T-helper 17 cell (primary cell): ENCODE measurements around the gene MMP27. TPM values are rescaled to one million over a fixed set of nuclear protein-coding genes. Genes with fewer than 3 reads are reported as not detected.

ENCODE experiments used
- ATAC-seq: fragments of 150-1000 bp; cut with Tn5 transposase; 2 replicates; pipeline ENCODE4 v1.10.0; 2021; ENCODE audit warnings: mild to moderate bottlenecking, moderate library complexity
- DNase-seq, 3 donors: peaks; one replicate each; pipeline versions ENCODE4 v3.0.0 to v3.0.0-alpha.2; 2020 to 2021
- H3K9me3 ChIP-seq: one replicate; pipeline ENCODE4 v1.7.0; 2013; ENCODE audit warnings: low read length, mild to moderate bottlenecking; ENCODE audit not compliant: control insufficient read depth, poor library complexity, severe bottlenecking
- H3K27ac Mint-ChIP-seq: one replicate; pipeline ENCODE4 v1.8.0; 2022; ENCODE audit warnings: mild to moderate bottlenecking, moderate library complexity, mixed read lengths
- H3K27me3 Mint-ChIP-seq: one replicate; pipeline ENCODE4 v1.8.0; 2022; ENCODE audit warnings: mixed read lengths
- H3K36me3 Mint-ChIP-seq: one replicate; pipeline ENCODE4 v1.8.0; 2022; ENCODE audit warnings: low read depth, mixed read lengths
- H3K4me1 Mint-ChIP-seq: one replicate; pipeline ENCODE4 v1.8.0; 2022; ENCODE audit warnings: mild to moderate bottlenecking, mixed read lengths
- H3K4me3 Mint-ChIP-seq: one replicate; pipeline ENCODE4 v1.8.0; 2022; ENCODE audit warnings: mild to moderate bottlenecking, moderate library complexity, mixed read lengths
- total RNA-seq, 4 donors: library from RNA in 2 of 4; stranded (reverse) in 2 of 4; gene quantifications; one replicate each; pipeline ENCODE4 v1.2.3 and lab custom pipeline; 2022 to 2026

MMP27 gene
- total RNA-seq, 2 donors from 2014 or later = not detected

GRCh38 chr11:102643941-102644340, 61.6 kb downstream of the MMP27 start:
- Mint-ChIP-seq H3K4me3 (no peak overlapping the region), H3K4me1 (no peaks in the 10 kb centered on the region), H3K36me3 (no peaks in the 10 kb centered on the region), H3K27ac (no peak overlapping the region), H3K27me3 (peaks cover 12% of the 10 kb centered on the region)
- ATAC-seq = no peak
- no peak for DNase-seq
- H3K9me3 ChIP-seq = no peaks in the 10 kb centered on the region

Other genes starting within 250 kb of the MMP27 start
- gene MMP7, start 175.0 kb downstream of the MMP27 start, total RNA-seq = not detected
- gene MMP20, start 80.4 kb downstream of the MMP27 start, total RNA-seq = not detected
- not detected for gene MMP8, start 19.2 kb upstream of the MMP27 start, total RNA-seq
- gene MMP10, start 74.9 kb upstream of the MMP27 start, total RNA-seq = not detected
- under 1 TPM in 1 of 2 donors, not detected in 1; 0.16 TPM for gene MMP1, start 92.4 kb upstream of the MMP27 start, total RNA-seq
- gene MMP3, start 137.8 kb upstream of the MMP27 start, total RNA-seq = not detected
- gene MMP12, start 169.2 kb upstream of the MMP27 start, total RNA-seq = not detected
- gene MMP13, start 250.0 kb upstream of the MMP27 start, total RNA-seq = not detected